Endothelial cell of umbilical vein (primary cell): ENCODE measurements around the gene ASL. TPM values are rescaled to one million over a fixed set of nuclear protein-coding genes. Genes with fewer than 3 reads are reported as not detected.

Experiments
- BruUV-seq: library from RNA; stranded (reverse); fragments of 400-500 nt; replicated peaks from 2 replicates; lab custom pipeline; 2021; lab: Mats Ljungman, UMichigan
- CTCF ChIA-PET: fragments of 300-600, 350-600 bp; sonication (Branson Sonifier 250); formaldehyde crosslinking; loops from one replicate; lab custom pipeline; 2021; ENCODE audit warnings: antibody characterized with exemption, inconsistent platforms; lab: Charles Lee
- POLR2A ChIA-PET: fragments of 300-600, 350-600 bp; sonication (Branson Sonifier 250); formaldehyde crosslinking; loops from one replicate; lab custom pipeline; 2021; ENCODE audit warnings: antibody characterized with exemption, inconsistent platforms; lab: Charles Lee
- DNase-seq: peaks from one replicate; pipeline ENCODE4 v3.0.0-alpha.2; 2011; ENCODE audit warnings: low read depth, low spot score
- FAIRE-seq: peaks from 2 replicates; lab custom pipeline; 2011; peaks lifted over from hg19 to GRCh38; lab: Jason Lieb, UNC
- H2AFZ ChIP-seq: 2 replicates; pipeline ENCODE4 v1.6.0; 2012; ENCODE audit warnings: low read depth, low read length, control low read depth, inconsistent platforms
- H3K27ac ChIP-seq: 2 replicates; pipeline ENCODE4 v1.5.1; 2011; ENCODE audit warnings: low read depth, mild to moderate bottlenecking, control low read depth, low read length, moderate library complexity; ENCODE audit not compliant: insufficient read depth
- H3K27me3 ChIP-seq, 2 experiments: 2 replicates each; pipeline versions ENCODE4 v1.6.0 to v1.6.1; 2011; ENCODE audit warnings: low read length in 2 of 2, mixed read lengths in 1 of 2; ENCODE audit not compliant: control insufficient read depth in 2 of 2, insufficient read depth in 2 of 2
- H3K36me3 ChIP-seq, 2 experiments: 2 replicates in 1 of 2; 3 replicates in 1 of 2; pipeline ENCODE4 v1.5.1; 2011; ENCODE audit warnings: low read length in 2 of 2, mild to moderate bottlenecking in 1 of 2, moderate library complexity in 1 of 2; ENCODE audit not compliant: control insufficient read depth in 2 of 2, insufficient read depth in 2 of 2; ENCODE audit errors: extremely low read depth in 1 of 2
- H3K4me1 ChIP-seq: 3 replicates; pipeline ENCODE4 v1.5.1; 2011; ENCODE audit warnings: mild to moderate bottlenecking, low read length; ENCODE audit not compliant: control insufficient read depth, insufficient read depth; ENCODE audit errors: extremely low read depth
- H3K4me2 ChIP-seq: 2 replicates; pipeline ENCODE4 v1.6.1; 2011; ENCODE audit warnings: low read length, control low read depth, mixed read lengths; ENCODE audit not compliant: insufficient read depth
- H3K4me3 ChIP-seq, 3 experiments: fragments of 200-600 bp in 1 of 3; sonication (generic), shearing (Covaris generic) in 1 of 3; replicated peaks in 1 of 3; 2 replicates each; pipeline ENCODE4 v1.5.1; 2011 to 2016; ENCODE audit warnings: control low read depth in 3 of 3, low read length in 3 of 3, mild to moderate bottlenecking in 2 of 3, inconsistent platforms in 1 of 3, low read depth in 1 of 3, moderate library complexity in 1 of 3; ENCODE audit not compliant: insufficient read depth in 1 of 3
- H3K79me2 ChIP-seq: 2 replicates; pipeline ENCODE4 v1.6.0; 2012; ENCODE audit warnings: low read length, inconsistent platforms; ENCODE audit not compliant: control insufficient read depth, insufficient read depth
- H3K9ac ChIP-seq: replicated peaks from 2 replicates; pipeline ENCODE3; 2011; ENCODE audit warnings: low read length, control low read depth; ENCODE audit not compliant: insufficient read depth; ENCODE audit errors: extremely low read depth
- H3K9me1 ChIP-seq: replicated peaks from 3 replicates; pipeline ENCODE4 v1.6.0; 2011; ENCODE audit warnings: mild to moderate bottlenecking, low read length; ENCODE audit not compliant: control insufficient read depth, insufficient read depth; ENCODE audit errors: extremely low read depth
- H3K9me3 ChIP-seq: replicated peaks from 2 replicates; pipeline ENCODE4 v1.5.1; 2012; ENCODE audit warnings: low read length, inconsistent platforms; ENCODE audit not compliant: control insufficient read depth, insufficient read depth
- H4K20me1 ChIP-seq: replicated peaks from 2 replicates; pipeline ENCODE3; 2011; ENCODE audit warnings: mild to moderate bottlenecking, low read length; ENCODE audit not compliant: control insufficient read depth, insufficient read depth; ENCODE audit errors: extremely low read depth
- EZH2 ChIP-seq: IDR thresholded peaks from 2 replicates; pipeline ENCODE4 v1.6.1; 2012; ENCODE audit warnings: borderline replicate concordance, low read depth, mild to moderate bottlenecking, moderate library complexity, low read length, inconsistent platforms; ENCODE audit not compliant: severe bottlenecking
- FOS ChIP-seq: IDR thresholded peaks from 2 replicates; pipeline ENCODE4 v1.6.1; 2011; ENCODE audit warnings: mild to moderate bottlenecking, low read length, moderate library complexity, borderline replicate concordance; ENCODE audit not compliant: insufficient read depth
- GATA2 ChIP-seq: IDR thresholded peaks from 2 replicates; pipeline ENCODE4 v1.7.0; 2011; ENCODE audit warnings: low read depth, mild to moderate bottlenecking, moderate library complexity, mixed read lengths, low read length; ENCODE audit not compliant: insufficient read length, insufficient read depth
- JUN ChIP-seq: IDR thresholded peaks from 2 replicates; pipeline ENCODE4 v1.6.1; 2011; ENCODE audit warnings: borderline replicate concordance, low read depth; ENCODE audit not compliant: insufficient read length, insufficient read depth
- MYC ChIP-seq: IDR thresholded peaks from one replicate; pipeline ENCODE4 v1.6.1; 2011; ENCODE audit warnings: mild to moderate bottlenecking, low read depth, low read length
- POLR2A ChIP-seq: IDR thresholded peaks from 2 replicates; pipeline ENCODE4 v1.6.1; 2012; ENCODE audit warnings: low read depth, mild to moderate bottlenecking, control low read depth, low read length
- POLR2AphosphoS5 ChIP-seq: IDR thresholded peaks from 2 replicates; pipeline ENCODE4 v1.6.1; 2012; ENCODE audit warnings: low read depth, mild to moderate bottlenecking, control low read depth, low read length, moderate library complexity; ENCODE audit not compliant: insufficient read depth
- dilution Hi-C: fragments of 300-500 bp; cut with MboI; formaldehyde crosslinking; loops from one replicate; pipeline ENCODE4 v1.15.0; 2019; ENCODE audit warnings: low sequenced_read_pairs; ENCODE audit not compliant: extremely low pct_ligation_motif_present
- intact Hi-C: fragments of 100-400 bp; cut with micrococcal nuclease; formaldehyde crosslinking; loops from one replicate; pipeline ENCODE4 v1.10.0; 2022
- polyA plus RNA-seq, 4 experiments: library from polyadenylated mRNA; depleted of rRNA in 3 of 4; stranded (reverse) in 3 of 4; unstranded in 1 of 4; fragments of >200 nt; gene quantifications; 2 replicates each; pipeline versions ENCODE4 v1.2.1 to v1.2.3, GENCODE V29; 2011 to 2012; ENCODE audit warnings: missing spikeins in 1 of 4
- total RNA-seq: library from RNA; stranded (reverse); gene quantifications from 2 replicates; pipeline ENCODE4 v1.2.3, GENCODE V29; 2021
- TF ChIP-seq, protein P1 (sequence below): IDR thresholded peaks from 2 replicates; pipeline ENCODE4 v1.6.1; 2011; ENCODE audit not compliant: insufficient read depth, insufficient read length
- TF ChIP-seq, protein P2 (sequence below), 2 donors: IDR thresholded peaks; 1 replicate in 1 of 2; 2 replicates in 1 of 2; pipeline ENCODE4 v1.5.1; 2011; ENCODE audit warnings: low read length in 2 of 2, mild to moderate bottlenecking in 2 of 2, moderate library complexity in 2 of 2, control low read depth in 1 of 2, inconsistent platforms in 1 of 2, low read depth in 1 of 2; ENCODE audit not compliant: insufficient read depth in 1 of 2; ENCODE audit errors: extremely low read depth in 1 of 2

Gene ASL
- total and polyA plus RNA-seq, 2 donors (not counting 3 experiments of a cell fraction or from before 2014, with no cell fraction given), result 50.5 to 57.8 TPM

DNA sequence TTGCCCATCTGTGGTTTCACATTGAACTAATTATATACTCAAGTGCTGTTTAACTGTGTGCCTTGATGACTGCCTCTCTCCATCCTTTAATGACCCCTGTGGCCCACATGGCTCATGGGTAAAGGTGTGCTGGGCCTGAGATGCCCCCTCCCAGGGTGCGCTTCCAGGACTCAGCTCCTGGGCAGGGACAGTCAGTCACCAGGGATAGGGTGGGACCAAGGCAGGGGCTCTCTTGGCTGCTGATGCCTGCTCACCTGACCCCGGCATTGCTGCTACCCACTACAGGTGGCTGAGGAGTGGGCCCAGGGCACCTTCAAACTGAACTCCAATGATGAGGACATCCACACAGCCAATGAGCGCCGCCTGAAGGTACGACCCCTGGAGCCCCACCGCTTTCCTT is 6.5 kb downstream of the ASL start:
- Histone ChIP-seq H3K9me1 (no peaks in the 10 kb centered on the region), H3K4me1 (no peaks in the 10 kb centered on the region), H3K9me3 (no peaks in the 10 kb centered on the region), H3K4me2 (no peak overlapping the region), H3K4me3 (no peak overlapping the region), H4K20me1 (no peaks in the 10 kb centered on the region), H3K36me3 (peaks cover 8 to 18% of the 10 kb centered on the region in 2 experiments), H2AFZ (no peak overlapping the region), H3K27me3 (no peaks in the 10 kb centered on the region), H3K9ac (no peak overlapping the region), H3K27ac (no peak overlapping the region), H3K79me2 (peaks cover 5% of the 10 kb centered on the region)
- intact Hi-C loops, result no loop called here
- FAIRE-seq (no peak), DNase-seq (no peak)
- no peak for TF ChIP-seq JUN
- TF ChIP-seq POLR2A, result no peak
- no peak for TF ChIP-seq POLR2AphosphoS5
- TF ChIP-seq MYC, result no peak
- no peak for TF ChIP-seq GATA2
- TF ChIP-seq, protein P1, sequence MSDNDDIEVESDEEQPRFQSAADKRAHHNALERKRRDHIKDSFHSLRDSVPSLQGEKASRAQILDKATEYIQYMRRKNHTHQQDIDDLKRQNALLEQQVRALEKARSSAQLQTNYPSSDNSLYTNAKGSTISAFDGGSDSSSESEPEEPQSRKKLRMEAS, result no peak
- TF ChIP-seq, protein P2, sequence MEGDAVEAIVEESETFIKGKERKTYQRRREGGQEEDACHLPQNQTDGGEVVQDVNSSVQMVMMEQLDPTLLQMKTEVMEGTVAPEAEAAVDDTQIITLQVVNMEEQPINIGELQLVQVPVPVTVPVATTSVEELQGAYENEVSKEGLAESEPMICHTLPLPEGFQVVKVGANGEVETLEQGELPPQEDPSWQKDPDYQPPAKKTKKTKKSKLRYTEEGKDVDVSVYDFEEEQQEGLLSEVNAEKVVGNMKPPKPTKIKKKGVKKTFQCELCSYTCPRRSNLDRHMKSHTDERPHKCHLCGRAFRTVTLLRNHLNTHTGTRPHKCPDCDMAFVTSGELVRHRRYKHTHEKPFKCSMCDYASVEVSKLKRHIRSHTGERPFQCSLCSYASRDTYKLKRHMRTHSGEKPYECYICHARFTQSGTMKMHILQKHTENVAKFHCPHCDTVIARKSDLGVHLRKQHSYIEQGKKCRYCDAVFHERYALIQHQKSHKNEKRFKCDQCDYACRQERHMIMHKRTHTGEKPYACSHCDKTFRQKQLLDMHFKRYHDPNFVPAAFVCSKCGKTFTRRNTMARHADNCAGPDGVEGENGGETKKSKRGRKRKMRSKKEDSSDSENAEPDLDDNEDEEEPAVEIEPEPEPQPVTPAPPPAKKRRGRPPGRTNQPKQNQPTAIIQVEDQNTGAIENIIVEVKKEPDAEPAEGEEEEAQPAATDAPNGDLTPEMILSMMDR (IDR thresholded peaks at IDR 0.05; ENCODE audit: extremely low read depth in 1 of 2, insufficient read depth in 1 of 2, low read depth in 1 of 2, low read length in 2 of 2), result no peak
- no peak for TF ChIP-seq EZH2
- TF ChIP-seq FOS, result no peak
- ChIA-PET CTCF (no interaction called here), POLR2A (no interaction called here)
- dilution Hi-C loops, result no loop called here
- BruUV-seq, result no TSS peak
